ENCODE results near the gene RAB28.

The RAB28 gene

GRCh38 chr4:13504374-13504773 lies 20.2 kb upstream of the RAB28 start:
- no peak for DNase-seq

GRCh38 chr4:13498469-13498868 lies 14.3 kb upstream of the RAB28 start:
- DNase-seq = no peak

- no peak for DNase-seq
Observed at GRCh38 chr4:13496605-13497004, 12.5 kb upstream of the RAB28 start.

GRCh38 chr4:13495753-13496152 lies 11.6 kb upstream of the RAB28 start:
- no peak for DNase-seq

- no peak for DNase-seq
Observed at GRCh38 chr4:13493793-13494192, 9.7 kb upstream of the RAB28 start.

- DNase-seq = no peak
Observed at GRCh38 chr4:13492747-13493146, 8.6 kb upstream of the RAB28 start.

- DNase-seq = no peak
Observed at GRCh38 chr4:13484749-13485221, 645 bp upstream of the RAB28 start.

GRCh38 chr4:13483768-13484121 lies 395 bp downstream of the RAB28 start:
- DNase-seq = no peak

- DNase-seq = no peak
Observed at GRCh38 chr4:13483136-13483767, 888 bp downstream of the RAB28 start.

GRCh38 chr4:13481569-13481968 lies 2.6 kb downstream of the RAB28 start:
- no peak for DNase-seq

GRCh38 chr4:13478707-13479106 lies 5.4 kb downstream of the RAB28 start:
- no peak for DNase-seq

GRCh38 chr4:13478131-13478530 lies 6.0 kb downstream of the RAB28 start:
- no peak for DNase-seq

- no peak for DNase-seq
Observed at GRCh38 chr4:13476915-13477314, 7.2 kb downstream of the RAB28 start.

- no peak for DNase-seq
Observed at GRCh38 chr4:13476152-13476551, 8.0 kb downstream of the RAB28 start.

GRCh38 chr4:13471400-13471799 lies 12.7 kb downstream of the RAB28 start:
- no peak for DNase-seq

GRCh38 chr4:13470379-13470778 lies 13.8 kb downstream of the RAB28 start:
- no peak for DNase-seq

- DNase-seq = no peak
Observed at GRCh38 chr4:13464973-13465372, 19.2 kb downstream of the RAB28 start.

GRCh38 chr4:13464543-13464942 lies 19.6 kb downstream of the RAB28 start:
- DNase-seq = no peak

GRCh38 chr4:13461191-13461905 lies 22.8 kb downstream of the RAB28 start:
- DNase-seq = no peak

- no peak for DNase-seq
Observed at GRCh38 chr4:13455411-13455810, 28.7 kb downstream of the RAB28 start.

- no peak for DNase-seq
Observed at GRCh38 chr4:13454786-13455185, 29.4 kb downstream of the RAB28 start.

- no peak for DNase-seq
Observed at GRCh38 chr4:13452927-13453579, 31.1 kb downstream of the RAB28 start.

GRCh38 chr4:13449590-13449989 lies 34.5 kb downstream of the RAB28 start:
- no peak for DNase-seq
